HTERT RPE-1 (cell line): ENCODE results near the gene C1orf122.
"Not testable (repeated sequence)": the region's sequence is repeated elsewhere in the genome, so short reads cannot be mapped to it uniquely, and the experiment has no call there.

ENCODE experiments used
- in situ Hi-C: fragments of 300-500 bp; cut with MboI; formaldehyde crosslinking; loops from 4 replicates; pipeline ENCODE4 v1.14.3; 2020; ENCODE audit warnings: low sequenced_read_pairs

Gene C1orf122

GRCh38 chr1:37807555-37808368 is at the start of gene C1orf122, which contains the start of gene YRDC:
Gene C1orf122, plus strand, starts transcription at chr1:37807790. Its CDS starts 615 bp downstream, at chr1:37808405.
Gene YRDC, minus strand, starts transcription at chr1:37808208. Its CDS starts 28 bp downstream, at chr1:37808180.
- in situ Hi-C loops = no loop called here

- in situ Hi-C loops = no loop called here
Observed at GRCh38 chr1:37759451-37759850, 48.1 kb upstream of the C1orf122 start.

GRCh38 chr1:37761416-37762095 is 46.0 kb upstream of the C1orf122 start:
- in situ Hi-C loops = no loop called here

- in situ Hi-C loops = no loop called here
Observed at GRCh38 chr1:37762516-37762915, 45.1 kb upstream of the C1orf122 start.

GRCh38 chr1:37763791-37764413 is 43.7 kb upstream of the C1orf122 start:
- in situ Hi-C loops = no loop called here

- in situ Hi-C loops = no loop called here
Observed at GRCh38 chr1:37764414-37764825, 43.2 kb upstream of the C1orf122 start.

GRCh38 chr1:37764888-37765441 is 42.6 kb upstream of the C1orf122 start, which contains the start of gene EPHA10:
Gene EPHA10, minus strand, starts transcription at chr1:37765120. Its CDS starts 54 bp downstream, at chr1:37765066.
- in situ Hi-C loops = no loop called here

GRCh38 chr1:37765916-37766664 is 41.5 kb upstream of the C1orf122 start:
- in situ Hi-C loops = no loop called here

GRCh38 chr1:37767488-37767887 is 40.1 kb upstream of the C1orf122 start:
- in situ Hi-C loops = no loop called here

GRCh38 chr1:37771440-37771839 is 36.1 kb upstream of the C1orf122 start:
- in situ Hi-C loops = not testable (repeated sequence)

GRCh38 chr1:37776946-37777516 is 30.6 kb upstream of the C1orf122 start:
- in situ Hi-C loops = no loop called here

- in situ Hi-C loops = no loop called here
Observed at GRCh38 chr1:37778654-37779053, 28.9 kb upstream of the C1orf122 start.

GRCh38 chr1:37782491-37782890 is 25.1 kb upstream of the C1orf122 start:
- in situ Hi-C loops = no loop called here

GRCh38 chr1:37792943-37793686 is 14.5 kb upstream of the C1orf122 start:
- in situ Hi-C loops = no loop called here

GRCh38 chr1:37793773-37794371 is 13.7 kb upstream of the C1orf122 start, which contains the start of gene MANEAL:
Gene MANEAL, plus strand, starts transcription at chr1:37793847. Its CDS starts 336 bp downstream, at chr1:37794183.
- in situ Hi-C loops = no loop called here

GRCh38 chr1:37794372-37795339 is 12.9 kb upstream of the C1orf122 start:
- in situ Hi-C loops = no loop called here

GRCh38 chr1:37795340-37796125 is 12.1 kb upstream of the C1orf122 start:
- in situ Hi-C loops = no loop called here
